HepG2 (cell line): Measurements from ENCODE around the gene ESYT2. TPM values are rescaled to one million over a fixed set of nuclear protein-coding genes. Genes with fewer than 3 reads are reported as not detected.

ENCODE experiments used
- BHLHE40 ChIP-seq: IDR thresholded peaks from 2 replicates; pipeline ENCODE4 v1.6.1; 2011; ENCODE audit warnings: low read length, improper control_type of control experiment
- CTCF ChIP-seq: sonication (generic); formaldehyde crosslinking; IDR thresholded peaks from 2 replicates; pipeline ENCODE4 v1.5.0; 2020; ENCODE audit warnings: mild to moderate bottlenecking, missing genetic modification reagents, moderate library complexity
- DPF2 ChIP-seq: sonication (generic); formaldehyde crosslinking; IDR thresholded peaks from 2 replicates; pipeline ENCODE4 v1.4.0; 2020; ENCODE audit warnings: mild to moderate bottlenecking, low read depth, missing genetic modification reagents, borderline replicate concordance
- ERF ChIP-seq: IDR thresholded peaks from 2 replicates; pipeline ENCODE4 v1.6.1; 2018; ENCODE audit warnings: missing biosample characterization, missing genetic modification reagents
- ESRRA ChIP-seq: sonication (generic); formaldehyde crosslinking; IDR thresholded peaks from 2 replicates; pipeline ENCODE4 v1.5.1; 2020; ENCODE audit warnings: mild to moderate bottlenecking, low read depth, missing genetic modification reagents
- IRF9 ChIP-seq: sonication (generic); formaldehyde crosslinking; IDR thresholded peaks from 2 replicates; pipeline ENCODE4 v1.8.0; 2022; ENCODE audit warnings: missing genetic modification reagents, mild to moderate bottlenecking, borderline replicate concordance
- KDM5B ChIP-seq: sonication (generic); formaldehyde crosslinking; IDR thresholded peaks from 2 replicates; pipeline ENCODE4 v1.4.0; 2020; ENCODE audit warnings: missing genetic modification reagents, mild to moderate bottlenecking, borderline replicate concordance
- MIXL1 ChIP-seq: IDR thresholded peaks from 2 replicates; pipeline ENCODE4 v1.6.1; 2016
- MTF1 ChIP-seq: sonication (generic); formaldehyde crosslinking; IDR thresholded peaks from 2 replicates; pipeline ENCODE4 v1.5.0; 2020; ENCODE audit warnings: missing genetic modification reagents
- MXD4 ChIP-seq: IDR thresholded peaks from 2 replicates; pipeline ENCODE4 v1.6.1; 2016; ENCODE audit warnings: mild to moderate bottlenecking, missing biosample characterization, missing genetic modification reagents
- RAD51 ChIP-seq: fragments of 450-650 bp; IDR thresholded peaks from 2 replicates; pipeline ENCODE4 v1.6.1; 2016; ENCODE audit warnings: borderline replicate concordance
- RBM22 ChIP-seq: fragments of 200-400 bp; formaldehyde crosslinking; optimal IDR thresholded peaks from 2 replicates; pipeline ENCODE3; 2017; ENCODE audit warnings: mild to moderate bottlenecking, low read length, moderate library complexity
- RFX3 ChIP-seq: IDR thresholded peaks from 2 replicates; pipeline ENCODE4 v1.6.1; 2016; ENCODE audit warnings: missing biosample characterization, missing genetic modification reagents
- SCMH1 ChIP-seq: sonication (generic); formaldehyde crosslinking; IDR thresholded peaks from 2 replicates; pipeline ENCODE4 v1.9.0; 2021; ENCODE audit warnings: missing genetic modification reagents, mild to moderate bottlenecking, borderline replicate concordance
- TRIM24 ChIP-seq: sonication (generic); formaldehyde crosslinking; IDR thresholded peaks from 2 replicates; pipeline ENCODE4 v1.8.0; 2022; ENCODE audit warnings: mild to moderate bottlenecking, missing genetic modification reagents
- XRCC5 ChIP-seq: fragments of 200-400 bp; formaldehyde crosslinking; optimal IDR thresholded peaks from 2 replicates; pipeline ENCODE3; 2017; ENCODE audit warnings: mild to moderate bottlenecking, low read length
- ZBTB1 ChIP-seq: sonication (generic); formaldehyde crosslinking; IDR thresholded peaks from 2 replicates; pipeline ENCODE4 v1.4.0; 2020; ENCODE audit warnings: missing genetic modification reagents, borderline replicate concordance
- ZNF30 ChIP-seq: sonication (generic); formaldehyde crosslinking; IDR thresholded peaks from 2 replicates; pipeline ENCODE4 v1.5.0; 2020; ENCODE audit warnings: mild to moderate bottlenecking, missing genetic modification reagents
- ZNF615 ChIP-seq: sonication (generic); formaldehyde crosslinking; IDR thresholded peaks from 2 replicates; pipeline ENCODE4 v1.5.0; 2020; ENCODE audit warnings: mild to moderate bottlenecking, missing genetic modification reagents, borderline replicate concordance
- ZNF775 ChIP-seq: sonication (generic); formaldehyde crosslinking; IDR thresholded peaks from 2 replicates; pipeline ENCODE4 v1.4.0; 2020; ENCODE audit warnings: missing genetic modification reagents, mild to moderate bottlenecking, moderate library complexity, borderline replicate concordance
- ZNF776 ChIP-seq: sonication (generic); formaldehyde crosslinking; IDR thresholded peaks from 2 replicates; pipeline ENCODE4 v1.4.0; 2020; ENCODE audit warnings: mild to moderate bottlenecking, missing genetic modification reagents
- polyA plus RNA-seq, 8 experiments: library from polyadenylated mRNA; depleted of rRNA in 3 of 8; stranded (reverse) in 7 of 8; unstranded in 1 of 8; fragments of >200 nt; fragmentation: Illumina TruSeq in 4 of 8; extraction: Trizol in 4 of 8; gene quantifications; 2 replicates each; pipeline versions ENCODE4 v1.2.1 to v1.2.3, GENCODE V29; 2011 to 2016; ENCODE audit warnings: low read depth in 4 of 8, missing spikeins in 1 of 8, mixed read lengths in 1 of 8; ENCODE audit not compliant: insufficient read depth in 1 of 8
- total RNA-seq, 5 experiments: library from RNA; depleted of rRNA; stranded (reverse); fragments of >200 nt; fragmentation: Illumina TruSeq; extraction: Trizol; gene quantifications; 2 replicates each; pipeline ENCODE4 v1.2.3, GENCODE V29; 2016; ENCODE audit warnings: low read depth in 1 of 5
- TF ChIP-seq, protein P1 (sequence below): sonication (generic); formaldehyde crosslinking; IDR thresholded peaks from 2 replicates; pipeline ENCODE4 v1.8.0; 2022; ENCODE audit warnings: missing genetic modification reagents, low read depth, mild to moderate bottlenecking, borderline replicate concordance
- TF ChIP-seq, protein P2 (sequence below): sonication (generic); formaldehyde crosslinking; IDR thresholded peaks from 2 replicates; pipeline ENCODE4 v1.9.0; 2021; ENCODE audit warnings: missing genetic modification reagents, mild to moderate bottlenecking, borderline replicate concordance
- TF ChIP-seq, protein P3 (sequence below): IDR thresholded peaks from 2 replicates; pipeline ENCODE4 v1.6.1; 2012; ENCODE audit warnings: low read depth, low read length, improper control_type of control experiment

ESYT2 gene
- total and polyA plus RNA-seq, 2 of the 13 experiments (the other 11 are each of a cell fraction or from before 2014, with no cell fraction given), result 28.5 to 37.3 TPM

GRCh38 chr7:158849768-158850544 is 20.6 kb upstream of the ESYT2 start (continued):
- TF ChIP-seq KDM5B (peak; percentile 70; the same call in 1 of the 2 replicates), ERF (no peak; the same call in 1 of the 2 replicates), BHLHE40 (no peak), IRF9 (CRISPR knock-in tag) (no peak), MXD4 (CRISPR knock-in tag) (no peak), ZBTB1 (no peak), ZNF30 (CRISPR knock-in tag) (no peak), RAD51 (no peak), MTF1 (CRISPR knock-in tag) (no peak), RBM22 (no peak), ZNF775 (no peak), SCMH1 (no peak), ESRRA (no peak), MIXL1 (CRISPR knock-in tag) (no peak), CTCF (CRISPR knock-in tag) (no peak), ZNF615 (CRISPR knock-in tag) (no peak), XRCC5 (no peak), DPF2 (CRISPR knock-in tag) (no peak), RFX3 (CRISPR knock-in tag) (no peak), TRIM24 (no peak), ZNF776 (CRISPR knock-in tag) (peak; percentile 29; the same call in 1 of the 2 replicates)
- TF ChIP-seq, protein P1, sequence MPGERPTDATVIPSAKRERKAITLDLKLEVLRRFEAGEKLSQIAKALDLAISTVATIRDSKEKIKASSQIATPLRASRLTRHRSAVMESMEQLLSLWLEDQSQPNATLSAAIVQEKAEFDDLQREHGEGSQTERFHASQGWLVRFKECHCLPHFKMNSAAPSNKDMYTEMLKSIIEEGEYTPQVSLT (CRISPR knock-in tag), result no peak
- TF ChIP-seq, protein P2, sequence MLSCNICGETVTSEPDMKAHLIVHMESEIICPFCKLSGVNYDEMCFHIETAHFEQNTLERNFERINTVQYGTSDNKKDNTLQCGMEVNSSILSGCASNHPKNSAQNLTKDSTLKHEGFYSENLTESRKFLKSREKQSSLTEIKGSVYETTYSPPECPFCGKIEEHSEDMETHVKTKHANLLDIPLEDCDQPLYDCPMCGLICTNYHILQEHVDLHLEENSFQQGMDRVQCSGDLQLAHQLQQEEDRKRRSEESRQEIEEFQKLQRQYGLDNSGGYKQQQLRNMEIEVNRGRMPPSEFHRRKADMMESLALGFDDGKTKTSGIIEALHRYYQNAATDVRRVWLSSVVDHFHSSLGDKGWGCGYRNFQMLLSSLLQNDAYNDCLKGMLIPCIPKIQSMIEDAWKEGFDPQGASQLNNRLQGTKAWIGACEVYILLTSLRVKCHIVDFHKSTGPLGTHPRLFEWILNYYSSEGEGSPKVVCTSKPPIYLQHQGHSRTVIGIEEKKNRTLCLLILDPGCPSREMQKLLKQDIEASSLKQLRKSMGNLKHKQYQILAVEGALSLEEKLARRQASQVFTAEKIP (CRISPR knock-in tag), result no peak
- TF ChIP-seq, protein P3, sequence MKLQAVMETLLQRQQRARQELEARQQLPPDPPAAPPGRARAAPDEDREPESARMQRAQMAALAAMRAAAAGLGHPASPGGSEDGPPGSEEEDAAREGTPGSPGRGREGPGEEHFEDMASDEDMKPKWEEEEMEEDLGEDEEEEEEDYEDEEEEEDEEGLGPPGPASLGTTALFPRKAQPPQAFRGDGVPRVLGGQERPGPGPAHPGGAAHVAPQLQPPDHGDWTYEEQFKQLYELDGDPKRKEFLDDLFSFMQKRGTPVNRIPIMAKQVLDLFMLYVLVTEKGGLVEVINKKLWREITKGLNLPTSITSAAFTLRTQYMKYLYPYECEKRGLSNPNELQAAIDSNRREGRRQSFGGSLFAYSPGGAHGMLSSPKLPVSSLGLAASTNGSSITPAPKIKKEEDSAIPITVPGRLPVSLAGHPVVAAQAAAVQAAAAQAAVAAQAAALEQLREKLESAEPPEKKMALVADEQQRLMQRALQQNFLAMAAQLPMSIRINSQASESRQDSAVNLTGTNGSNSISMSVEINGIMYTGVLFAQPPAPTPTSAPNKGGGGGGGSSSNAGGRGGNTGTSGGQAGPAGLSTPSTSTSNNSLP, result no peak
